A549 (cell line): ENCODE results near the gene TLDC2.

Experiments used
- EP300 ChIP-seq, 2 experiments: fragments of >200 bp; sonication (Bioruptor Twin); formaldehyde crosslinking; IDR thresholded peaks; 2 replicates in 1 of 2; 3 replicates in 1 of 2; pipeline ENCODE4 v1.6.1; 2016 to 2017
- MAZ ChIP-seq: fragments of 150-350 bp; IDR thresholded peaks from 2 replicates; pipeline ENCODE4 v1.6.1; 2014; ENCODE audit warnings: antibody characterized with exemption, low read depth, low read length, borderline replicate concordance
- NFE2L2 ChIP-seq: fragments of 150-350 bp; conservative IDR thresholded peaks from 2 replicates; pipeline ENCODE4 v1.6.1; 2014; ENCODE audit warnings: low read length
- POLR2A ChIP-seq: IDR thresholded peaks from 2 replicates; pipeline ENCODE4 v1.6.1; 2012; ENCODE audit warnings: mild to moderate bottlenecking, low read length
- TF ChIP-seq, protein P1 (sequence below): fragments of >200 bp; sonication (Bioruptor Twin); formaldehyde crosslinking; IDR thresholded peaks from 3 replicates; pipeline ENCODE4 v1.5.1; 2016

- TF ChIP-seq, protein P1, sequence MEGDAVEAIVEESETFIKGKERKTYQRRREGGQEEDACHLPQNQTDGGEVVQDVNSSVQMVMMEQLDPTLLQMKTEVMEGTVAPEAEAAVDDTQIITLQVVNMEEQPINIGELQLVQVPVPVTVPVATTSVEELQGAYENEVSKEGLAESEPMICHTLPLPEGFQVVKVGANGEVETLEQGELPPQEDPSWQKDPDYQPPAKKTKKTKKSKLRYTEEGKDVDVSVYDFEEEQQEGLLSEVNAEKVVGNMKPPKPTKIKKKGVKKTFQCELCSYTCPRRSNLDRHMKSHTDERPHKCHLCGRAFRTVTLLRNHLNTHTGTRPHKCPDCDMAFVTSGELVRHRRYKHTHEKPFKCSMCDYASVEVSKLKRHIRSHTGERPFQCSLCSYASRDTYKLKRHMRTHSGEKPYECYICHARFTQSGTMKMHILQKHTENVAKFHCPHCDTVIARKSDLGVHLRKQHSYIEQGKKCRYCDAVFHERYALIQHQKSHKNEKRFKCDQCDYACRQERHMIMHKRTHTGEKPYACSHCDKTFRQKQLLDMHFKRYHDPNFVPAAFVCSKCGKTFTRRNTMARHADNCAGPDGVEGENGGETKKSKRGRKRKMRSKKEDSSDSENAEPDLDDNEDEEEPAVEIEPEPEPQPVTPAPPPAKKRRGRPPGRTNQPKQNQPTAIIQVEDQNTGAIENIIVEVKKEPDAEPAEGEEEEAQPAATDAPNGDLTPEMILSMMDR, result no peak
- TF ChIP-seq MAZ (no peak), EP300 (IDR thresholded peaks at IDR 0.05) (no peak), POLR2A (no peak), NFE2L2 (no peak)
Measured at GRCh38 chr20:36881331-36881730, 5.4 kb downstream of the TLDC2 start.
